Measurements from ENCODE around the gene VPS13D.

The VPS13D gene

GRCh38 chr1:12525311-12526181, 295.7 kb downstream of the VPS13D start:
- Histone ChIP-seq H3K27ac (ENCODE audit: low read depth, low read length) (no peak overlapping the region), H3K4me1 (ENCODE audit: insufficient read depth, low read length) (peaks cover 7% of the 10 kb centered on the region), H3K36me3 (ENCODE audit: insufficient read depth, low read length) (no peaks in the 10 kb centered on the region), H3K4me3 (ENCODE audit: low read depth in 1 of 2, low read length in 2 of 2) (no peak overlapping the region), H3K9me3 (ENCODE audit: low read length) (no peaks in the 10 kb centered on the region), H3K27me3 (ENCODE audit: control insufficient read depth in 1 of 2, insufficient read depth in 2 of 2, low read length in 2 of 2) (no peaks in the 10 kb centered on the region), H3K9ac (ENCODE audit: low read length) (no peak overlapping the region)

DNA sequence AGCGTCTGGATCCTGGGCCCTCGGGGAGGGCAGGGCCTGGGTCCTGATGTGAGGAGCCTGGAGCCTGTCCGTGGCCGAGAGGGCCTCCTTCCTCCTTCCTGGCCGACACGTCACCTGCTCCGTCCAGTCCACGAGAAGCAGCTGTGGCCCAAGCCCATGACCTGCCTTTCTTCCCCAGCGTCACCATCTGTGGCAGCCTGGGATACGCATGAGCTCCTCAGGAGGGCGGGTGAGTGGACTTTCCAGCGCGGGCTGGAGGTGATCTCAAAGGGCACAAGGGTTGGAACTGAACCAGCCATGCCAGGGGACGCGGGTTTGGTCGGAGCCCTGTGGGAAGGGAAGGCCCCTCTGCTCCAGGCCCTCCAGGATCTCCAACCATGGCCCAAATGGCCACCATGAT, 297.7 kb downstream of the VPS13D start:
- Histone ChIP-seq H3K27ac (ENCODE audit: low read depth, low read length) (no peak overlapping the region), H3K9me3 (ENCODE audit: low read length) (no peaks in the 10 kb centered on the region), H3K4me1 (ENCODE audit: insufficient read depth, low read length) (peaks cover 7% of the 10 kb centered on the region), H3K36me3 (ENCODE audit: insufficient read depth, low read length) (no peaks in the 10 kb centered on the region), H3K27me3 (ENCODE audit: control insufficient read depth in 1 of 2, insufficient read depth in 2 of 2, low read length in 2 of 2) (no peaks in the 10 kb centered on the region), H3K4me3 (ENCODE audit: low read depth in 1 of 2, low read length in 2 of 2) (no peak overlapping the region), H3K9ac (ENCODE audit: low read length) (no peak overlapping the region)

DNA sequence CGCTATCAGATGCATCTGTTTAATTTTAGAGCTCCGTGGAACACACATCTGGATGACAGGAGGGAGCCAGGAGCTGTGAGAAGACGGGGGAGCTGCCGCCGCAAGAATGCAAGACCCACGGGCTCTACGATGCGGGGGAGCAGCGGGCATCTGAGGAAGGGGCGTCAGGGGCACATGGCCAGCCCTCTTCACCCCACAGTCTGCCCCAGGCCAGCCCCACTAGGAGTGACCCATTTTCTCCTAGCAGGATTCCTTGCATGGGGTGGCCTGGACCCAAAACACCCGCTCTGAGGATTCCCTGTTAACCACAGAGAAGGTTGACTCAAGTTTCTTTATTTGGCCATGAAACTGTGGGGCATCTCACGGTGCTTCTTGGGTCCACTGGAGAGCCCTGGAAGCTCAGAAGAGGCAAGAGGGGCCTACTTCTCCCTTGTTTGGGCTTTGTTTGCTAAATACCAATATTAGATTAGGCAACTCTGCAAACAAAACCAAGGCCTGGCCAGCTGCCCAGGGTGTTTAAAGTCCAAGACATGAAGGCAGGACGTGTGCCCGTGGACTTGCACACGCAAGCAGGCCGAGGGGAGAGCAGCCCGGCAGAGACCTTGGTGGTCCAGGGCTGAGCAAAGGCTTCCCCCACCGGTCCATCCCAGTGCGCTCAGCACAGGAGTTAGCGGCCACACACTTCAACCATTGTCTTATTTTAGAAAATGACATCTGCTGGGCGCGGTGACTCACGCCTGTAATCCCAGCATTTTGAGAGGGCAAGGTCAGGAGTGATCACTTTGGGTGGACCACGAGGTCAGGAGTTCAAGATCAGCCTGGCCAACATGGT, 298.4 kb downstream of the VPS13D start:
- Histone ChIP-seq H3K9me3 (ENCODE audit: low read length) (no peaks in the 10 kb centered on the region), H3K27ac (ENCODE audit: low read depth, low read length) (no peak overlapping the region), H3K36me3 (ENCODE audit: insufficient read depth, low read length) (no peaks in the 10 kb centered on the region), H3K4me3 (ENCODE audit: low read depth in 1 of 2, low read length in 2 of 2) (no peak overlapping the region), H3K9ac (ENCODE audit: low read length) (no peak overlapping the region), H3K4me1 (ENCODE audit: insufficient read depth, low read length) (peaks cover 7% of the 10 kb centered on the region), H3K27me3 (ENCODE audit: control insufficient read depth in 1 of 2, insufficient read depth in 2 of 2, low read length in 2 of 2) (no peaks in the 10 kb centered on the region)

DNA sequence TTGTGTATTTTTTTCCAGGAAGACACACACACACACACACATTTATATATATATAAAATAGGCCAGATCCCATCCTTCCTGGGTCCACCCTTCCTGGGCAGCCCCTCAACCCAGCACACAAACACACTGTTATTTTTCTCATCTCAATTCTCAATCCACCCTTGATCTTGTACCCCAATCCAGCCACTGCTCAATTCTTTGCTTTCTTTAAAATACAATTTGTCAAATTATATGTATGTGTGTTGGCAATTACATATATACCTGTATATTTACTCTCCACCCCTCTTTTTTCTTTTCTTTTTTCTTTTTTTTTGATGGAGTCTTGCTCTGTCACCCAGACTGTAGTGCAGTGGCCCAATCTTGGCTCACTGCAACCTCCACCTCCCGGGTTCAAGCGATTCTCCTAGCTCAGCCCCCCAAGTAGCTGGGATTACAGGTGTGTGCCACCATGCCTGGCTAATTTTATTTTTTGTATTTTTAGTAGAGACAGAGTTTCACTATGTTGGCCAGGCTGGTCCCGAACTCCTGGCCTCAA, 299.9 kb downstream of the VPS13D start:
- Histone ChIP-seq H3K36me3 (ENCODE audit: insufficient read depth, low read length) (no peaks in the 10 kb centered on the region), H3K4me3 (ENCODE audit: low read depth in 1 of 2, low read length in 2 of 2) (no peak overlapping the region), H3K9me3 (ENCODE audit: low read length) (no peaks in the 10 kb centered on the region), H3K27ac (ENCODE audit: low read depth, low read length) (no peak overlapping the region), H3K9ac (ENCODE audit: low read length) (no peak overlapping the region), H3K4me1 (ENCODE audit: insufficient read depth, low read length) (peaks cover 7% of the 10 kb centered on the region), H3K27me3 (ENCODE audit: control insufficient read depth in 1 of 2, insufficient read depth in 2 of 2, low read length in 2 of 2) (no peaks in the 10 kb centered on the region)

GRCh38 chr1:12530462-12531178, 300.8 kb downstream of the VPS13D start:
- Histone ChIP-seq H3K9ac (ENCODE audit: low read length) (no peak overlapping the region), H3K4me1 (ENCODE audit: insufficient read depth, low read length) (peaks cover 7% of the 10 kb centered on the region), H3K27me3 (ENCODE audit: control insufficient read depth in 1 of 2, insufficient read depth in 2 of 2, low read length in 2 of 2) (no peaks in the 10 kb centered on the region), H3K4me3 (ENCODE audit: low read depth in 1 of 2, low read length in 2 of 2) (no peak overlapping the region), H3K36me3 (ENCODE audit: insufficient read depth, low read length) (no peaks in the 10 kb centered on the region), H3K9me3 (ENCODE audit: low read length) (no peaks in the 10 kb centered on the region), H3K27ac (ENCODE audit: low read depth, low read length) (no peak overlapping the region)

DNA sequence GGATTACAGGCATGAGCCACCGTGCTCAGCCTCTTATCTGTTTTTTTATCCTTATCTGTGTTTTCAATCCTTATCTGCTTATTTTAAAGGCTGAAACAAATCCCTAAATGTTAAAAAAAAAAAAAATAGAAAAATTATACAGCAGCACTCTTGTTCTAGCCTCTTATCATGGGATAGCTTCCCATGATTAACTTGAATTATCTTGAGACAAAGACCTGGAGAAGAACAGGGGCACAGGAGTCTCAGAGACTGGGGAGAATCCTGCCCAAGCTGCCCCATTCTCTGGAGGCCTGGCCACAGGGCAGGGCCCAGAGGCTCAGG, 301.3 kb downstream of the VPS13D start:
- H3K9ac ChIP-seq (ENCODE audit: low read length): no peak overlapping the region
- H3K9me3 ChIP-seq (ENCODE audit: low read length): peaks cover under 1% of the 10 kb centered on the region
- no peaks in the 10 kb centered on the region for H3K27me3 ChIP-seq (ENCODE audit: control insufficient read depth in 1 of 2, insufficient read depth in 2 of 2, low read length in 2 of 2)
- no peak overlapping the region for H3K27ac ChIP-seq (ENCODE audit: low read depth, low read length)
- peaks cover 7% of the 10 kb centered on the region for H3K4me1 ChIP-seq (ENCODE audit: insufficient read depth, low read length)
- no peak overlapping the region for H3K4me3 ChIP-seq (ENCODE audit: low read depth in 1 of 2, low read length in 2 of 2)
- H3K36me3 ChIP-seq (ENCODE audit: insufficient read depth, low read length): no peaks in the 10 kb centered on the region

DNA sequence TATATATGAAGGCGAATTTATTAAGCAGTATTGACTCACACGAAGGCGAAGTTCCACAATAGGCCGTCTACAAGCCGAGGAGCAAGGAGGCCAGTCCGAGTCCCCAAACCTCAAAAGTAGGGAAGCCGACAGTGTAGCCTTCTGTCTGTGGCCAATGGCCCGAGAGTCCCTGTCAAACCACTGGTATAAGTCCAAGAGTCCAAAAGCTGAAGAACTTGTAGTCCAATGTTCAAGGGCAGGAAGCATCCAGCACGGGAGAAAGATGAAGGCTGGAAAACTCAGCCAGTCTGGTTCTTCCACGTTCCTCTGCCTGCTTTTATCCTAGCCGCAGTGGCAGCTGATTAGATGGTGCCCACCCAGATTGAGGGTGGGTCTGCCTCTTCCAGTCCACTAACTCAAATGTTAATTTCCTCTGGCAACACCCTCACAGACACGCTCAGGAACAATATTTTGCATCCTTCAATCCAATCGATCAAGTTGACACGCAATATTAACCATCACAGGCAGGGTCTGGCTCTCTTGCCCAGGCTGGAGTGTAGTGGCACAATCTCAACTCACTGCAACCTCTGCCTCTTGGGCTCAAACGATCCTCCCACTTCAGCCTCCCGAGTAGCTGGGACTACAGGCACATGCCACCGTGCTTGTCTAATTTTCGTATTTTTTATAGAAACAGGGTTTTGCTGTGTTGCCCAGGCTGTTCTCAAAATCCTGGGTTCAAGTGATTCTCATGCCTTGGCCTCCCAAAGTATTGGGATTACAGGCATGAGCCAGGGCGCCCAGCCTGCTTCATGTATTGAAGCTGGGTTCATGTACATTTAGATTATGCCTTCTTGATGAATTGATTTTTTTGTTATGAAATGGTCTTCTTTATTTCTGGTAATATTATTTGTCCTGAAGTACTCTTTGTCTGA, 302.8 kb downstream of the VPS13D start:
- Histone ChIP-seq H3K9ac (ENCODE audit: low read length) (no peak overlapping the region), H3K27ac (ENCODE audit: low read depth, low read length) (no peak overlapping the region), H3K36me3 (ENCODE audit: insufficient read depth, low read length) (no peaks in the 10 kb centered on the region), H3K27me3 (ENCODE audit: control insufficient read depth in 1 of 2, insufficient read depth in 2 of 2, low read length in 2 of 2) (no peaks in the 10 kb centered on the region), H3K4me3 (ENCODE audit: low read depth in 1 of 2, low read length in 2 of 2) (no peak overlapping the region), H3K4me1 (ENCODE audit: insufficient read depth, low read length) (peaks cover 7% of the 10 kb centered on the region), H3K9me3 (ENCODE audit: low read length) (peaks cover 3% of the 10 kb centered on the region)

- H3K4me1 ChIP-seq (ENCODE audit: insufficient read depth, low read length): peaks cover 19% of the 10 kb centered on the region
Observed at GRCh38 chr1:12536023-12536639, 306.3 kb downstream of the VPS13D start.

GRCh38 chr1:12537294-12537693, 307.5 kb downstream of the VPS13D start:
- Histone ChIP-seq H3K9ac (ENCODE audit: low read length) (no peak overlapping the region), H3K27ac (ENCODE audit: low read depth, low read length) (no peak overlapping the region), H3K27me3 (ENCODE audit: control insufficient read depth in 1 of 2, insufficient read depth in 2 of 2, low read length in 2 of 2) (no peaks in the 10 kb centered on the region), H3K9me3 (ENCODE audit: low read length) (peaks cover 3% of the 10 kb centered on the region), H3K4me1 (ENCODE audit: insufficient read depth, low read length) (peaks cover 21% of the 10 kb centered on the region), H3K36me3 (ENCODE audit: insufficient read depth, low read length) (no peaks in the 10 kb centered on the region), H3K4me3 (ENCODE audit: low read depth in 1 of 2, low read length in 2 of 2) (no peak overlapping the region)

More at GRCh38 chr1:12536023-12536639, 306.3 kb downstream of the VPS13D start:
- no peak overlapping the region for H3K4me3 ChIP-seq (ENCODE audit: low read depth in 1 of 2, low read length in 2 of 2)
- H3K36me3 ChIP-seq (ENCODE audit: insufficient read depth, low read length): no peaks in the 10 kb centered on the region
- no peak overlapping the region for H3K9ac ChIP-seq (ENCODE audit: low read length)
- peaks cover 3% of the 10 kb centered on the region for H3K9me3 ChIP-seq (ENCODE audit: low read length)
- H3K27me3 ChIP-seq (ENCODE audit: control insufficient read depth in 1 of 2, insufficient read depth in 2 of 2, low read length in 2 of 2): no peaks in the 10 kb centered on the region
- no peak overlapping the region for H3K27ac ChIP-seq (ENCODE audit: low read depth, low read length)

- Histone ChIP-seq H3K4me3 (ENCODE audit: low read depth in 1 of 2, low read length in 2 of 2) (no peak overlapping the region), H3K4me1 (ENCODE audit: insufficient read depth, low read length) (peaks cover 21% of the 10 kb centered on the region), H3K27me3 (ENCODE audit: control insufficient read depth in 1 of 2, insufficient read depth in 2 of 2, low read length in 2 of 2) (no peaks in the 10 kb centered on the region), H3K9me3 (ENCODE audit: low read length) (peaks cover 3% of the 10 kb centered on the region), H3K36me3 (ENCODE audit: insufficient read depth, low read length) (no peaks in the 10 kb centered on the region), H3K9ac (ENCODE audit: low read length) (no peak overlapping the region), H3K27ac (ENCODE audit: low read depth, low read length) (no peak overlapping the region)
Observed at GRCh38 chr1:12537906-12538461, 308.2 kb downstream of the VPS13D start.
